GM20431 (cell line): ENCODE results near the gene ZNHIT6.

Experiments used
- in situ Hi-C: fragments of 300-500 bp; cut with MseI, MboI; formaldehyde crosslinking; loops from one replicate; pipeline ENCODE4 v1.15.0; 2020; ENCODE audit warnings: low sequenced_read_pairs; ENCODE audit not compliant: unreplicated experiment

ZNHIT6 gene

DNA sequence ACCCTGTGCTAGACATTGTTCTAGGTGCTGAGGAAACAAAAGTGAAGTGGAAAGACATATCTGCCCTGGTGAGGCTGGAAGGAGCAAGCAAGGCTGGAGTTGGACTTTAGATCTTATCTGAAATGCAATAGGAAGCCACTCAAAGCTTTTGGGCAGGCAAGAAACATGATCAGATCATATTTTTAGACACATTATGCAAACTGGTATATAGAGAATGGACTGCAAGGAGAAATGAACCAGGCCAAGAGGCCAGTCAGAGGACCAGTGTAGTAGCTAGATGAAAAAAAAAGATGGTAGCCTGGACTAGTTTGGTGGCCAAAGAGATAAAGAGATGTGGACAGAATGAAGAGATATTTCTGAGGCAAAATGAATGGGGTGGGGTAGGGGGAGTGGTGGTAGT, 81.4 kb downstream of the ZNHIT6 start:
- in situ Hi-C loops, result no loop called here

DNA sequence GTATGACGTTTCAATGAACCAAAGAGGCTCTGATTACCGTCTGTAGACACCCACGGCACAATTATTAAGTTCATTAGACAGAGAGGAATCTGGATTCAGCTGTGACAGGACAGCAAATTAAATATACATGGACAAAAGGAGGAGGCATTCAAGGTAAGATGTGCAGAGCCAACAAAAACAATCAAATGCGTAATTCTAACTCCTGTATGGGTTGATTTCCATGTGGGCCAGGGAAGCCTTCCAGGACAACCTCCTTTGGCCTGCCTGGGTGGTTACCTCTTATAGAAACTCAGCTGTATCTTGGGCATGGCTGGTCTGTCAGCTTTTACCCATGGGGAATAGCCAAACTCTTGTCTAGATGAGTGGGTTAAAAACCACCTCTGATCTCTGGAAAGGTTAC, 83.9 kb downstream of the ZNHIT6 start:
- in situ Hi-C loops, result no loop called here

GRCh38 chr1:85623061-85623471, 85.2 kb downstream of the ZNHIT6 start:
- in situ Hi-C loops, result no loop called here

DNA sequence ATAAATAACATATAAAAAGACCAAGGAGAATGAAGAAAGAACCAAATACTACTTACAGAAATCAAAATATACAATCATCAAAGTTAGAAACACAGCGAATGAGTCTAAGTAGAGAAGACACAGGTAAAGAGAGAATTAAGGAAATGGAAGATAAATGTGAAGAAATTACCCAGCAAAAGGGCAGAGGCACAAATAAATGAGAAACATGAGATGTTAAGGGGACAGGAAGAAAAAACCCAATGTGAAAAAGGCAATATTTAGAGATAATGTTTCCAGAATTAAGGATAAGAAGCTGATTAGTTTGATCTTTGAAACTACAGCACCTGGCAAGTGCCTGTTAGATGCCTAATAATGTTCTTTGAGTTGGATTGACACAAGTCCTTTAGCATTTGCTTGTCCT, 86.8 kb downstream of the ZNHIT6 start:
- in situ Hi-C loops, result no loop called here

- in situ Hi-C loops, result no loop called here
Observed at GRCh38 chr1:85617633-85618100, 90.6 kb downstream of the ZNHIT6 start.

DNA sequence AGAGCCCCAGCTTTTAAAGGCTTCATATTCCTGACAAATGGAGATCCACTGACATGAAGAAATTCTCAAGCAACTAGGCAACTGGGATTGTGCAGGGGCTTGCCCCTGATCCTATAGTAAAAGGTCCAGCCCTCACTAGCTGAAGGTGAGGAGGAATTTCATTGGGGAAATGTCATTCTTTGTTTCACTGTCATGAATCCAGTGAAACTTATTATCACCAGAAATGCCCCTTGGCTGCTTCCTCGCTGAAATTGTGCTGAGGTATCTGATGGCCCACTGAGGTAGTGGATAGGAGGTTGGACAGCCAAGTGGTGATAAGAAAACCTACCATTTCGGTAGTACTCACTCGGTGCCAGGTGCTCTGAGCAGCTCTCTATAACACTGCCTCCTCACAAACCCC, 91.5 kb downstream of the ZNHIT6 start:
- in situ Hi-C loops, result no loop called here

GRCh38 chr1:85616364-85616705, 91.9 kb downstream of the ZNHIT6 start:
- in situ Hi-C loops, result no loop called here

DNA sequence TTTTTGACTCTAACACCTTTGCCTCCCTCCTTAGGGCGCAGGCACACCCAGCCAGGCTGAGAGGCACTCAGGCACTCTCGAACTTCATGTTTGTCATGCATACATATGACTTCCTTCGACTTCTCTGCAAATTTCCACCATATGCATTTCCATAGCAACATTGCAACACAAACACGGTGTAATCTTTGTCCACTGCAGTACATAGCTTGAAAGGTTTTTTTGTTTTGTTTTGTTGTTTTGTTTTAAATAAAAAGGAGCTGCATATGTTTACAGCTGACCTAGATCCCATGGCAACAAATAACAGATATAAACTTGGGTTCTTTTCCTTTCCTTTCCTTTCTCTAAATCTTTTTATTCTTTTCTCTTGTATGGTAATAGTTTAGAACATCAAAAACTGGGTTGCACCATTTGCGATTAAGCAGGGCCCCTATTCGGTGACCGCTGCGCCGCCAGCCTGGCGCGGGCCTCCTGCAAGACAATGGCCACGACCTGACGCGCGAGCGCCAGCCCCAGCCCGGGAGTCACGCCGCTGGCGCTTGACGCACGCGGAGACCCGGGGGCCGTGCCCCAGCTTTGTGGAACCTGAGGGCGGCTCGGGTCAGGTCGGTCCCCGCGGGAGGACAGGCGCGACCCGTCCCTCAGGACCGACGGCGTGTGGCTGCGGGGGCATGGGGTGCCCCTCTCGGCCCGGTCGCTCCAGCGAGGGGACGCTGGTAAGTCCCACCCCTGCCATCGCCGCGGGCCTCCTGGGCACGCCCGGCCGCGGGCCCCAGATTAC, 92.5 kb downstream of the ZNHIT6 start:
- in situ Hi-C loops, result no loop called here

DNA sequence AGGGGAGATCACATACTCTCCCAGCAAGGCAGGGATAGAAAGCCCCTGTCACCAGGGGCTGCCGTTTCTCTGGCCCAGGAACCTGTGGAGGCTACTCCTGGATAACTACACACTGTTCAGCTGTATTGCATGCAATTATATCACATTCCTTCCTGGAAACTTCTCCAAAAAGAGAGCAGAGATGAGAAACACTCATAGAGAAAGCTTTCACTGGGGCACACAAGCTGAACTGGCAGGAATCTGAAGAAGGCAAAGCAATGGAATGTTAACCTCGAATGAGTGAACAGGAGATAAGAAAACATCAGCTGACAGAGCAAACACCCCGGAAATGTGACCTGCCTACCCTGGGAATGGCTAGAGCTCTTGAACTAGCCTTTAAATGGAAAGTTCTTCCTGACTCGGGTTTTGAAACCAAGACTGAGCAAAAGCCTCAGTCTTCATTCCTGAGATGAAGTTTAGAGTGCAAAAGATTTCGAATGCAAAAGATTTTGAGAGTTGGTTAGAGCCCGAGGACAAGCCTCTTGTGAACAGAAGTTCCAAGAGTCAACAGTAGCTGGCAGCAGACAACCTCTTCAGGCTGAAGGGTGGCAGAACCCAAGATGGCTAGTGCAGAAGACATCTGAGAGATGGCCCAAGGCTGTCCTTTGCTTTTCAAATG, 95.4 kb downstream of the ZNHIT6 start:
- in situ Hi-C loops, result no loop called here

DNA sequence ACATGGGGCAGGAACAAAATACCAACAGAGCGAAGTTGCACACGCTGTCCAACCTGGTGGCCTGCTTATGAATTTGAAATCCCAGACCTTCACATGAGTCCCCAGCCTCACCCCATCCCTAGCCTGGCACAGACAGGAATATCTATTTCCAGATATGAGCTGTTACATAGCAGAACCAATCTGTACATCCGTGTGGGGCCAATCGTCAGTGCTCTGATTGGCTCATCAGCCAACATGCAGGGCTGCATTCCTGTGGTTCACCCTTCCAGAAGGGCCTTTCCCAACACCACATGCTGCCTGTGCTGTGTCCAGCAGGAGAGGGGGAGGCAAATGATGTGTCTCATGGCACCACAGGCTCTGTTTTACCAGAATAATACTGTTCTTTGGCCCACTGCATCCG, 96.4 kb downstream of the ZNHIT6 start:
- in situ Hi-C loops, result no loop called here

GRCh38 chr1:85611425-85611824, 96.8 kb downstream of the ZNHIT6 start:
- in situ Hi-C loops, result no loop called here

GRCh38 chr1:85609976-85610375, 98.3 kb downstream of the ZNHIT6 start:
- in situ Hi-C loops, result no loop called here

GRCh38 chr1:85608851-85609250, 99.4 kb downstream of the ZNHIT6 start:
- in situ Hi-C loops, result no loop called here

GRCh38 chr1:85607921-85608265, 100.3 kb downstream of the ZNHIT6 start:
- in situ Hi-C loops, result no loop called here

DNA sequence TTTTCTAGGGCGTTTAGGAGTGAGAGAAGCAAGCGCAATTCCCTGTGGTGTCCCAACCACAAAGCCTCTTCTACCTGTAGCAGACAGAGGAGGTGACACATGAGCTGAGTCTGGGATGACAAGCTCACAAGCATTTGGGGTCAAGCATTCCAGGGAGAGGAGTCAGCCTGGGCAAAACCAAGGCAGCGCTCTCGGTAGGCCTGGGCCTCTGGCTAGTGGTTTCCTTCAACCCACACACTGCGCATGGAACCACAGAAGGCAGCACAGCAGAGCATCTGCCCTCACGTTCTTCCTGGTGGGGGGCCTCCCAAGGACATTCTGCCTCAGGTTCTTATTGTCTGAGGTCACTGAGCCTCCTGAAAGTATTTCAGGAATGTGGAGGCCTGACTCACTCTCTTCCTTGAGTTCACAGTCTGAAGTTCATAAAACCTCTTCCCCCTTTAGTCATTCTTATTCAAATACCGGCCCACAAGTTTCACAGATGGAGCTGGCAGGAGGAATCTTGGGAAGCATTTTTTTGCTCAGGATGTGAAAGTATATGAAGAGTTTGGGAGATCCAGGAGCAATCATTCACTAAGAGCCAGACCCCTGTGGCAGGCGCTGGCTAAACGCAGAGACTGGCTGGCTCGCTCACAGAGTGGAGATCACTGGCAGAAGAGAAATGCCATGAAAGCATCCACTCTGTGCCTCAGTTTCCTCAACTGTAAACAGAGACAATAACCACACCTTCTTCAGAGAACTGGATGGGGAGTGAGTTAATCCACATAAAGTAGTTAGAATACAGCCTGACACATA, 100.9 kb downstream of the ZNHIT6 start:
- in situ Hi-C loops, result no loop called here

- in situ Hi-C loops, result no loop called here
Observed at GRCh38 chr1:85606414-85606800, 101.8 kb downstream of the ZNHIT6 start.

GRCh38 chr1:85605484-85606413, 102.5 kb downstream of the ZNHIT6 start:
- in situ Hi-C loops, result no loop called here

- in situ Hi-C loops, result no loop called here
Observed at GRCh38 chr1:85604298-85604997, 103.8 kb downstream of the ZNHIT6 start.

DNA sequence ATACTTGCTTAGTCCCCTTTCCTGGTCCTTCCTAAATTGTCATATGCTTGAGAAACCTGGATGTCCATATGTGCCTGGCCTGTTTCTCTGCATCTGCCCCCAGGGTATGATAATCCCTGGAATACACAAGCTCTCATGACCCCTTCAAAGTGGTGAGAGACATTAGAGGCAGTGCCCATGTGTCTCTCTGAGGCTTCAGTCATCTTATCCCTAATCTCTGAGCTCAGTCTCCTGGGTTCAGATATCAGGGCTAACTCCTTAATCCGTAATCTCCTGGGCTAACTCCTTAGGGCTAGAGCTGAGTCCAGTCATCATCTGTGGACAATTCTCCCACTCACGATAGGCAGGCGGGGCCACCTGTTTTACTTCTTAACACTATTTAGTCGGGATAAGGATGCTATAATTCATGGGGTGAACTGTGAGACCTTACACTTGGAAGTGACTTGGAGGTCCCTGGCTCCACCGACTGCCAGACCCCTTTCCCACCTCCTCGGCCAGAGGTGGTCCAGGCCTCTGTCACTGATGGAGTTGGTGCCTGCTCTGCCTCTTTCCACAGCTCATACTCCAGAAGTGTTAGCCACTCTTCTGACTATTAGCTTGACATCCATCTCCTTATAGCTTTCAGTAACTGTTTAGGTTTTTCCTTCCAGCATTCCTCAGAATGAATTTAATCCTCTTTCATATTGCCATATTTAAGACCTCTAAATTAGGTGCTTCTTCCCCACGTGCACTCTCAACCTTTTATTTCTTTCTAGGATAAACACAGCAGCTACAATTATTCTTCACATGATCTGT, 105.0 kb downstream of the ZNHIT6 start:
- in situ Hi-C loops, result no loop called here
